ENCODE data around the gene KRTAP4-9.
"Not testable (repeated sequence)": the region's sequence is repeated elsewhere in the genome, so short reads cannot be mapped to it uniquely, and the experiment has no call there.

DNA sequence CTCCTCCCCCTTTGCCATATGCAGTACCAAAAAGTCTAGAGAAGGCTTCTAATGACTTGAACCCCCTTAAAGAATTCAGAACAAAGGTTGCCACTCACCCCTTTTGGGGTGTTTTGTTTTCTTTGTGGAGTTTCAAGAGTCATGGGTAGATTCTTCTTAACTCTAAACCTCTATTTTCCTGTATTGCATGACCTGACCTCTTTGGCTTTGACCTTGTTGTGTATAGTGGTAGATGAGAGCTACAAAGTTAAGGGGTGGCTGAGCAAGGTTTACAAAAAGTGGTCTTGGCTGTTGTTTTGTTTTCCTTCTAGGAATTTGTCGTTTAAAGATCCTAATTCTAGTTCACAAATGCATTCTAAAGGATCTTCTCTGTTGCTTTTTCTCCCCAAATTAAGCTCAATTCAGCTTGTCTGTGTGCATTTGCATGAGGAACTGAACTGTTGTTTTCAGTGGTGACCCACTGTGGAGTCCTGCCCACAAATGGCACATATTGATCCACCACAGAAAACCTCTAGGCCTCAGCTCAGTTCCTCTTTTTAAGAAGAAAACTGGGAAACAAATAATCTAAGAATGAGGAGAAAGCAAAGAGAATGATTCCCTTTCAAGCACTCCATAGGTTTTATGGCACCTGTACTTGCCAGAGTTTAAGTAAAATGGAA is 3.7 kb downstream of the KRTAP4-9 start:
- not testable (repeated sequence) for TF ChIP-seq EP300 (IDR thresholded peaks at IDR 0.05)
- TF ChIP-seq, protein P1, sequence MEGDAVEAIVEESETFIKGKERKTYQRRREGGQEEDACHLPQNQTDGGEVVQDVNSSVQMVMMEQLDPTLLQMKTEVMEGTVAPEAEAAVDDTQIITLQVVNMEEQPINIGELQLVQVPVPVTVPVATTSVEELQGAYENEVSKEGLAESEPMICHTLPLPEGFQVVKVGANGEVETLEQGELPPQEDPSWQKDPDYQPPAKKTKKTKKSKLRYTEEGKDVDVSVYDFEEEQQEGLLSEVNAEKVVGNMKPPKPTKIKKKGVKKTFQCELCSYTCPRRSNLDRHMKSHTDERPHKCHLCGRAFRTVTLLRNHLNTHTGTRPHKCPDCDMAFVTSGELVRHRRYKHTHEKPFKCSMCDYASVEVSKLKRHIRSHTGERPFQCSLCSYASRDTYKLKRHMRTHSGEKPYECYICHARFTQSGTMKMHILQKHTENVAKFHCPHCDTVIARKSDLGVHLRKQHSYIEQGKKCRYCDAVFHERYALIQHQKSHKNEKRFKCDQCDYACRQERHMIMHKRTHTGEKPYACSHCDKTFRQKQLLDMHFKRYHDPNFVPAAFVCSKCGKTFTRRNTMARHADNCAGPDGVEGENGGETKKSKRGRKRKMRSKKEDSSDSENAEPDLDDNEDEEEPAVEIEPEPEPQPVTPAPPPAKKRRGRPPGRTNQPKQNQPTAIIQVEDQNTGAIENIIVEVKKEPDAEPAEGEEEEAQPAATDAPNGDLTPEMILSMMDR (IDR thresholded peaks at IDR 0.05) = not testable (repeated sequence)
